Omental fat pad (tissue), 4 donors: ENCODE measurements around the gene RPL28. TPM values are rescaled to one million over a fixed set of nuclear protein-coding genes. Genes with fewer than 3 reads are reported as not detected.

Source experiments
- ATAC-seq: fragments of 150-250 bp; one replicate; pipeline ENCODE4 v1.9.1; 2016; ENCODE audit warnings: mild to moderate bottlenecking, moderate library complexity; ENCODE audit not compliant: low FRiP score
- DNase-seq: peaks from one replicate; pipeline ENCODE4 v3.0.0-alpha.2; 2019; ENCODE audit warnings: low spot score
- CTCF ChIP-seq, 3 donors: fragments of 450-650 bp; IDR thresholded peaks; one replicate each; pipeline ENCODE4 v1.5.1; 2016 to 2017; ENCODE audit warnings: antibody characterized with exemption in 3 of 3, mild to moderate bottlenecking in 3 of 3, moderate library complexity in 2 of 3
- total RNA-seq, 4 donors: library from RNA; depleted of rRNA; stranded (reverse); fragments of >200 nt; gene quantifications; one replicate each; pipeline ENCODE4 v1.1.0, GENCODE V29; 2016

The RPL28 gene
- total RNA-seq, 4 donors from 2014 or later: 490 to 747 (median 555) TPM

- DNase-seq: no peak
- no peak for ATAC-seq
- TF ChIP-seq CTCF (IDR thresholded peaks at IDR 0.05): no peak
Measured at GRCh38 chr19:55426042-55426441, 40.3 kb downstream of the RPL28 start.

DNA sequence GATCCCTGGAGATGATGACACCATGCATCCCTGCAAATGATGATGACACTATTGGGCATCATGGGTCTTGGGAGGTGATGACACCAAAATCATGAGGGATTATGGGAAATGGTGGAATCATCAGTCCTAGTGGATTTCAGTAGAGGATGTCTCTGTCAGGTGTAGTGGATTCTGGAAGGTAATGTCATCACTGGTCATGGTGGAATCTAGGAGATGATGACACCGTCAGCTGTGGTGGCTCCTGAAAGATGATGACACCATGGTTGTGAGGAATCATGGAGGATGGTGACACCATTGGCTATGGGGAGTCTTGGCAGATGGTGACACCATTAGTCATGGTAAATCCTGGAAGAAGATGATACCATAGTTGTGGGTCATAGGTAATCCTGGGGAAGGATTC lies 45.5 kb downstream of the RPL28 start:
- DNase-seq (no peak), ATAC-seq (no peak)
- no peak for TF ChIP-seq CTCF (IDR thresholded peaks at IDR 0.05)

DNA sequence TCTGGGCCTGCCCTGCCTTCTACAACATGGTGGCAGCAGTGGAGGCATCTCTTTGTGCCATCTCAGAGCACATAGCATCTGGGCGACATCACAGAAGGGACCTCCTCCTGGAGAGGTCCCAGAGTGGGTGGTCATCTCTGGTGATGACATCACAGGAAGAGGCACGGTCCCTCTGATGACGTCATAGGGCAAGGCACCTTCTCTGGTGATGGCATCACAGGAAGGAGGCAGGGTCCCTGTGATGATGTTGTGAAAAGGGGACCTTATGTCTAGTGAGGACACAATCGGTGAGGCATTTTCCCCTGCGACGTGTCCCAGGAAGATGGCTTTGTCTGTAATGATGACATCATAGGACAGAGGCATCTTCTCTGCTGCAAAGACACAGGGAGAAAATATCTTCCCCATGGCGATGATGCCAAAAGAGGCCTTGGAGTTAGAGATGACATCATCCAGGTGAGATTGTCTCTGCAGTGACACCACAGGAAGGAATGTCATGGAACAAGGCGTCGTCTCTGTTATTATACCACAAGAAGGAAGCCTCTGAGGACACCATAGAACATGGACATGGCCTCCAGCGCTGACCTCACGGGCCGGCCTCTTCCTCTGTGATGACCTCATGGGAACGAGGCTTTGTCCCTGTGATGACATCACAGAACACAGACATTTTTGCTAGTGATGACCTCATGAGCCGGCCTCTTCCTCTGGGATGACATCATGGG lies 46.7 kb downstream of the RPL28 start:
- ATAC-seq (no peak), DNase-seq (no peak)
- no peak for TF ChIP-seq CTCF (IDR thresholded peaks at IDR 0.05)

GRCh38 chr19:55433292-55433691 lies 47.6 kb downstream of the RPL28 start:
- TF ChIP-seq CTCF (IDR thresholded peaks at IDR 0.05): no peak
- DNase-seq (no peak), ATAC-seq (no peak)

DNA sequence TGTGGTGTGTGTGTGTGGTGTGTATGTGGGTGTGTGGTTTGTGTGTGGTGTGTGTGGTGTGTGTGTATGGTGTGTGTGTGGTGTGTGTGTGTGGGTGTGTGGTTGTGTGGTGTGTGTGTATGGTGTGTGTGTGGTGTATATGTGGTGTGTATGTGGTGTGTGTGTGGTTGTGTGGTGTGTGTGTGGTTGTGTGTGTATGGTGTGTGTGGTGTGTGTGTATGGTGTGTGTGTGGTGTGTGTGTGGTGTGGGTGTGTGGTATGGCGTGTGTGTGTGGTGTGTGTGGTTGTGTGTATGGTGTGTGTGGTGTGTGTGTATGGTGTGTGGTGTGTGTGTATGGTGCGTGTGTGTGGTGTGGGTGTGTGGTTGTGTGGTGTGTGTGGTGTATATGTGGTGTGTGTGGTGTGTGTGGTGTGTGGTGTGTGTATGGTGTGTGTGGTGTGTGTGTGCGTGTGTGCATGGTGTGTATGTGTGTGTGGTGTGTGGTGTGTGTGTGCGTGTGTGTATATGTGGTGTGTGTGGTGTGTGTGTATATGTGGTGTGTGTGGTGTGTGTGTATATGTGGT lies 48.7 kb downstream of the RPL28 start:
- no peak for TF ChIP-seq CTCF (IDR thresholded peaks at IDR 0.05)
- ATAC-seq (no peak), DNase-seq (no peak)

- DNase-seq (no peak), ATAC-seq (no peak)
- no peak for TF ChIP-seq CTCF (IDR thresholded peaks at IDR 0.05)
Measured at GRCh38 chr19:55435020-55435419, 49.3 kb downstream of the RPL28 start.

GRCh38 chr19:55436847-55437246 lies 51.1 kb downstream of the RPL28 start:
- DNase-seq: no peak
- no peak for TF ChIP-seq CTCF (IDR thresholded peaks at IDR 0.05)
- no peak for ATAC-seq
